Measurements from ENCODE around the gene RHOC.

Gene RHOC

DNA sequence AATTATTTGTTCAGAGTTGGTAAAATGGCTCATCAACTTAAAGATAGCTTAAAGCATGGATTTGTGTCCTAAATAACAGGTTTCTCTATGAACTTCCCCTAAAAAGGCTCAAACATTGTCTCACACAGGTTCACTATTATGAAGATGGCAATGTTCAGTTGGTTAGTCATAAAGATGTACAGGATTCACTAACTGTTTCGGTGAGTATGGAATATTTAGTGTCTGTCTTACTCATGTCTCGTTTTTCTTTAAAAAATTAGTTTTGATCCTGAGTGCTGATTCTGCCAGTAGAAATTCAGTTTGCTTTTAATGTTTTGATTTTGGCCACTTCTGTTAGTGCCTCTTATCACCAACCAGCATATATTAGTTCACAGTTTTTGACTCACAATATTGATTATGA lies 40.0 kb downstream of the RHOC start:
- no peak overlapping the region for H3K27ac ChIP-seq
- TF ChIP-seq ZFX (IDR thresholded peaks at IDR 0.05) (no peak), CTCF (conservative IDR thresholded peaks at IDR 0.05) (no peak)

GRCh38 chr1:112665857-112666256 lies 41.1 kb downstream of the RHOC start:
- no peak for TF ChIP-seq ZFX (IDR thresholded peaks at IDR 0.05)
- TF ChIP-seq CTCF (conservative IDR thresholded peaks at IDR 0.05): no peak
- no peak overlapping the region for H3K27ac ChIP-seq

DNA sequence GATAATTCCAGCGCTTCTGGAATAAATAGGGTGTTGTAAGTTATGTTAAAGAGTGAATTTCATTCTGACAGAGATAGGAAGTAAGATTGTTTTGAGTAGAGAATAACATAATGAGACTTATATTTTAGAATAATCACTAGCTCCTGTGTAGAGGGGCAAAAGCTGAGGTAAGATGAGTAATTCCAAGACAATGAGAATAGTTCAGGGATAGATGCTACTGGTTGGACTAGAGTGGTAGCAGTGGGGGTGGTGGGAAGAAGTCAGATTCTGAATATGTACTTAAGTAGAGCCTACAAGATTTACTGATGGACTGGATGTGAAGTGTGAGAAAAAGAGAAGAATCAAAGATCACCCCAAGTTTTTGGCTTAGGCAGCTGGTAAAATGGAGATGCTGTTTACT lies 55.7 kb downstream of the RHOC start:
- no peak for TF ChIP-seq CTCF (conservative IDR thresholded peaks at IDR 0.05)
- TF ChIP-seq ZFX (IDR thresholded peaks at IDR 0.05): no peak
- H3K27ac ChIP-seq: no peak overlapping the region
